WTC11 (cell line): ENCODE measurements around the gene CYP4F2.
"Not testable (repeated sequence)": the region's sequence is repeated elsewhere in the genome, so short reads cannot be mapped to it uniquely, and the experiment has no call there.

Experiments
- AR ChIP-seq: fragments of 250-450 bp; sonication (Bioruptor Pico); IDR thresholded peaks from 2 replicates; pipeline ENCODE4 v1.9.0; 2021; ENCODE audit warnings: mild to moderate bottlenecking
- ATF3 ChIP-seq: sonication (generic); formaldehyde crosslinking; conservative IDR thresholded peaks from 2 replicates; pipeline ENCODE4 v1.8.1; 2022; ENCODE audit warnings: mild to moderate bottlenecking, missing genetic modification reagents
- CTCF ChIP-seq: fragments of 200-600 bp; IDR thresholded peaks from 2 replicates; pipeline ENCODE4 v1.8.0; 2022; ENCODE audit warnings: antibody characterized with exemption
- ELF4 ChIP-seq: sonication (generic); formaldehyde crosslinking; IDR thresholded peaks from 2 replicates; pipeline ENCODE4 v1.8.1; 2022; ENCODE audit warnings: low read depth, mild to moderate bottlenecking, moderate library complexity, missing genetic modification reagents
- MAX ChIP-seq: sonication (generic); formaldehyde crosslinking; IDR thresholded peaks from 2 replicates; pipeline ENCODE4 v1.8.0; 2022; ENCODE audit warnings: mild to moderate bottlenecking, missing genetic modification reagents
- NFYB ChIP-seq: sonication (generic); formaldehyde crosslinking; conservative IDR thresholded peaks from 2 replicates; pipeline ENCODE4 v1.8.0; 2022; ENCODE audit warnings: low read depth, missing genetic modification reagents
- PRRX2 ChIP-seq: fragments of 250-450 bp; sonication (Bioruptor Pico); IDR thresholded peaks from 2 replicates; pipeline ENCODE4 v1.8.0; 2021; ENCODE audit warnings: mild to moderate bottlenecking
- SOX15 ChIP-seq: fragments of 250-450 bp; sonication (Bioruptor Pico); IDR thresholded peaks from 2 replicates; pipeline ENCODE4 v1.9.0; 2021; ENCODE audit warnings: mild to moderate bottlenecking
- USF2 ChIP-seq: sonication (generic); formaldehyde crosslinking; IDR thresholded peaks from 2 replicates; pipeline ENCODE4 v1.8.1; 2023; ENCODE audit warnings: mild to moderate bottlenecking, missing genetic modification reagents, moderate library complexity
- ZNF121 ChIP-seq: sonication (generic); formaldehyde crosslinking; IDR thresholded peaks from 2 replicates; pipeline ENCODE4 v1.8.0; 2023; ENCODE audit warnings: missing genetic modification reagents
- ZNF138 ChIP-seq: sonication (generic); formaldehyde crosslinking; conservative IDR thresholded peaks from 2 replicates; pipeline ENCODE4 v1.8.1; 2022; ENCODE audit warnings: mild to moderate bottlenecking, moderate library complexity, missing genetic modification reagents
- ZNF423 ChIP-seq: fragments of 250-450 bp; sonication (Bioruptor Pico); IDR thresholded peaks from 2 replicates; pipeline ENCODE4 v2.1.2; 2022; ENCODE audit warnings: mild to moderate bottlenecking, moderate library complexity
- ZNF512 ChIP-seq: sonication (generic); formaldehyde crosslinking; IDR thresholded peaks from 2 replicates; pipeline ENCODE4 v1.8.1; 2022; ENCODE audit warnings: missing genetic modification reagents, borderline replicate concordance

GRCh38 chr19:15900032-15900431 lies 2.2 kb upstream of the CYP4F2 start:
- not testable (repeated sequence) for TF ChIP-seq CTCF; NFYB (CRISPR knock-in tag); ZNF423 (CRISPR knock-in tag); AR (CRISPR knock-in tag); ZNF121 (CRISPR knock-in tag); ELF4; ZNF138; MAX; USF2 (CRISPR knock-in tag); SOX15; ZNF512 (CRISPR knock-in tag); ATF3 (CRISPR knock-in tag); PRRX2 (CRISPR knock-in tag)
